B cell (primary cell): ENCODE data around the gene ZNF575. TPM values are rescaled to one million over a fixed set of nuclear protein-coding genes. Genes with fewer than 3 reads are reported as not detected.
A peak's percentile ranks its signal among the peaks of the same experiment; 100 is the strongest.

Source experiments
- ATAC-seq: fragments of 200-7000 bp; cut with Tn5 transposase; one replicate; pipeline ENCODE4 v1.10.0; 2021; ENCODE audit warnings: low read depth, mild to moderate bottlenecking, moderate number of reproducible peaks, moderate library complexity
- CTCF ChIA-PET: fragments of 350-600 bp; sonication (Branson Sonifier 250); formaldehyde crosslinking; loops from one replicate; lab custom pipeline; 2021; ENCODE audit warnings: antibody characterized with exemption, inconsistent platforms; lab: Charles Lee
- POLR2A ChIA-PET: fragments of 350-600 bp; sonication (Branson Sonifier 250); formaldehyde crosslinking; loops from one replicate; lab custom pipeline; 2021; ENCODE audit warnings: antibody characterized with exemption; lab: Charles Lee
- DNase-seq: peaks from one replicate; pipeline ENCODE4 v3.0.0; 2013
- H2AFZ ChIP-seq: 2 replicates; pipeline ENCODE4 v1.6.1; 2012; ENCODE audit warnings: mild to moderate bottlenecking, low read depth, low read length; ENCODE audit not compliant: insufficient read depth, poor library complexity, severe bottlenecking
- H3K27ac ChIP-seq, 2 donors: 1 replicate in 1 of 2; 2 replicates in 1 of 2; pipeline ENCODE4 v1.5.1; 2012 to 2013; ENCODE audit warnings: low read length in 2 of 2, mild to moderate bottlenecking in 2 of 2, moderate library complexity in 1 of 2
- H3K27me3 ChIP-seq, 4 experiments: fragments of 200-600 bp in 1 of 4; sonication (generic) in 1 of 4; replicated peaks in 1 of 4; 1 replicate in 2 of 4; 2 replicates in 2 of 4; pipeline versions ENCODE4 v1.6.1 to v1.7.0; 2013 to 2016; ENCODE audit warnings: low read length in 3 of 4, mild to moderate bottlenecking in 2 of 4, mixed read lengths in 1 of 4, moderate library complexity in 1 of 4; ENCODE audit not compliant: insufficient read depth in 4 of 4, control insufficient read depth in 3 of 4; ENCODE audit errors: control extremely low read depth in 1 of 4
- H3K36me3 ChIP-seq, 2 experiments: replicated peaks in 1 of 2; 1 replicate in 1 of 2; 2 replicates in 1 of 2; pipeline versions ENCODE4 v1.6.1 to v1.7.1; 2013; ENCODE audit warnings: low read length in 1 of 2; ENCODE audit not compliant: insufficient read depth in 2 of 2, control insufficient read depth in 1 of 2; ENCODE audit errors: control extremely low read depth in 1 of 2, extremely low read depth in 1 of 2
- H3K4me1 ChIP-seq, 2 donors: fragments of 200-600 bp in 1 of 2; sonication (generic) in 1 of 2; 1 replicate in 1 of 2; 2 replicates in 1 of 2; pipeline versions ENCODE4 v1.5.1 to v1.6.1; 2013 to 2017; ENCODE audit warnings: low read length in 2 of 2; ENCODE audit not compliant: control insufficient read depth in 2 of 2, insufficient read depth in 2 of 2
- H3K4me2 ChIP-seq: replicated peaks from 2 replicates; pipeline ENCODE3; 2012; ENCODE audit warnings: mild to moderate bottlenecking, low read depth, low read length; ENCODE audit not compliant: poor library complexity, severe bottlenecking
- H3K4me3 ChIP-seq, 5 experiments: fragments of 200-600 bp in 1 of 5; sonication (generic) in 1 of 5; 1 replicate in 3 of 5; 2 replicates in 2 of 5; pipeline versions ENCODE4 v1.5.1 to v1.7.0; 2011 to 2016; ENCODE audit warnings: low read length in 4 of 5, mild to moderate bottlenecking in 4 of 5, low read depth in 2 of 5, control low read depth in 1 of 5, moderate library complexity in 1 of 5; ENCODE audit not compliant: insufficient read depth in 1 of 5; ENCODE audit errors: control extremely low read depth in 1 of 5, extremely low read depth in 1 of 5
- H3K79me2 ChIP-seq: fragments of 200-600 bp; sonication (generic); one replicate; pipeline ENCODE4 v1.6.0; 2016; ENCODE audit warnings: low read length; ENCODE audit not compliant: control insufficient read depth, insufficient read depth
- H3K9ac ChIP-seq: fragments of 200-600 bp; sonication (generic); 2 replicates; pipeline ENCODE4 v1.6.1; 2017; ENCODE audit warnings: mild to moderate bottlenecking, low read length, moderate library complexity
- H3K9me3 ChIP-seq, 3 donors: one replicate each; pipeline versions ENCODE4 v1.6.1 to v1.7.1; 2013; ENCODE audit warnings: low read length in 2 of 3; ENCODE audit not compliant: control insufficient read depth in 2 of 3, insufficient read depth in 1 of 3; ENCODE audit errors: control extremely low read depth in 1 of 3
- H4K20me1 ChIP-seq: 2 replicates; pipeline ENCODE4 v1.6.0; 2012; ENCODE audit warnings: mild to moderate bottlenecking, low read length; ENCODE audit not compliant: insufficient read depth, control insufficient read depth, poor library complexity, severe bottlenecking
- H3K27ac Mint-ChIP-seq: one replicate; pipeline ENCODE4 v1.8.0; 2021; ENCODE audit warnings: mixed read lengths
- H3K27me3 Mint-ChIP-seq: one replicate; pipeline ENCODE4 v1.8.0; 2021; ENCODE audit warnings: mixed read lengths
- H3K4me1 Mint-ChIP-seq: one replicate; pipeline ENCODE4 v1.8.0; 2021; ENCODE audit warnings: mixed read lengths
- H3K4me3 Mint-ChIP-seq: one replicate; pipeline ENCODE4 v1.8.0; 2021; ENCODE audit warnings: mixed read lengths
- H3K9me3 Mint-ChIP-seq: one replicate; pipeline ENCODE4 v1.8.0; 2022; ENCODE audit warnings: mixed read lengths; ENCODE audit not compliant: insufficient read depth
- CTCF ChIP-seq: fragments of 200-600 bp; IDR thresholded peaks from one replicate; pipeline ENCODE4 v1.8.0; 2022; ENCODE audit warnings: antibody characterized with exemption, mild to moderate bottlenecking
- EZH2 ChIP-seq: IDR thresholded peaks from 2 replicates; pipeline ENCODE4 v1.6.1; 2012; ENCODE audit warnings: borderline replicate concordance, low read depth, mild to moderate bottlenecking, moderate library complexity, low read length; ENCODE audit not compliant: insufficient read depth, poor library complexity, severe bottlenecking
- WGBS: methylation state at CpG from one replicate; pipeline ENCODE4 v1.1.5; 2013; ENCODE audit warnings: missing lambda C conversion rate; ENCODE audit not compliant: insufficient coverage; 5-methylcytosine and 5-hydroxymethylcytosine counted together
- intact Hi-C: fragments of 100-400 bp; cut with micrococcal nuclease; formaldehyde crosslinking; loops from one replicate; pipeline ENCODE4 v1.10.0; 2022
- polyA plus RNA-seq: library from polyadenylated mRNA; depleted of rRNA; stranded (reverse); fragments of >200 nt; gene quantifications from 2 replicates; pipeline ENCODE4 v1.2.3, GENCODE V29; 2012
- total RNA-seq, 2 donors: library from RNA; stranded (reverse); fragments of 120-200 nt in 1 of 2; gene quantifications; 1 replicate in 1 of 2; 2 replicates in 1 of 2; pipeline versions ENCODE4 v1.2.3 to v1.2.4, GENCODE V29; 2013 to 2022

Gene ZNF575
- total and polyA plus RNA-seq, 2 donors (not counting 1 experiment from before 2014, with no cell fraction given) = 2.3 to 4.0 TPM

- H3K4me1 Mint-ChIP-seq = peaks cover 53% of the 10 kb centered on the region
- intact Hi-C loops = no loop called here
- H3K27me3 Mint-ChIP-seq = no peaks in the 10 kb centered on the region
Observed at GRCh38 chr19:43561139-43561970, 28.4 kb downstream of the ZNF575 start.

More at GRCh38 chr19:43561139-43561970, 28.4 kb downstream of the ZNF575 start:
- Histone ChIP-seq H3K27ac (peak overlapping the region; percentile 92), H3K9me3 (peaks cover 0 to 11% (median 0%) of the 10 kb centered on the region in 3 donors), H3K27me3 (no peaks in the 10 kb centered on the region), H3K4me3 (no peak overlapping the region), H4K20me1 (no peaks in the 10 kb centered on the region), H2AFZ (no peak overlapping the region), H3K4me1 (peaks cover 42 to 52% of the 10 kb centered on the region in 2 donors), H3K9ac (no peak overlapping the region), H3K36me3 (peaks cover 3 to 12% of the 10 kb centered on the region in 2 experiments), H3K4me2 (peak overlapping the region; percentile 69), H3K79me2 (peaks cover 28% of the 10 kb centered on the region)
- ATAC-seq (no peak), DNase-seq (no peak)
- peak overlapping the region; percentile 24 for H3K4me3 Mint-ChIP-seq
- WGBS = over 99% methylated on average over 11 of the region's 12 CpGs
- POLR2A ChIA-PET = interaction anchor here (0.7 to 1.1 kb wide), 3 partner anchors 25 to 68 kb away, joined by 3 to 6 read pairs (median 4); partner anchors contain the start of genes IRGQ and ZNF576
- CTCF ChIA-PET = interaction anchor here (0.7 to 1.9 kb wide), 7 partner anchors 14 to 184 kb away, joined by 3 to 7 read pairs (median 4); partner anchors contain the start of genes IRGQ, PINLYP and XRCC1
- H3K27ac Mint-ChIP-seq = peak overlapping the region; percentile 99
- no peaks in the 10 kb centered on the region for H3K9me3 Mint-ChIP-seq
- TF ChIP-seq CTCF (no peak), EZH2 (no peak)
